IgD-negative memory B cell (primary cell): ENCODE results near the gene NDOR1. TPM values are rescaled to one million over a fixed set of nuclear protein-coding genes. Genes with fewer than 3 reads are reported as not detected.
"Not testable (repeated sequence)": the region's sequence is repeated elsewhere in the genome, so short reads cannot be mapped to it uniquely, and the experiment has no call there.

Experiments
- H3K27ac Mint-ChIP-seq, 3 donors: one replicate each; pipeline ENCODE4 v1.8.0; 2020 to 2022; ENCODE audit warnings: mild to moderate bottlenecking in 3 of 3, mixed read lengths in 3 of 3, moderate library complexity in 1 of 3
- H3K27me3 Mint-ChIP-seq: one replicate; pipeline ENCODE4 v1.8.0; 2021; ENCODE audit warnings: mixed read lengths
- H3K36me3 Mint-ChIP-seq: one replicate; pipeline ENCODE4 v1.8.0; 2020; ENCODE audit warnings: mild to moderate bottlenecking, mixed read lengths
- H3K4me1 Mint-ChIP-seq, 3 donors: one replicate each; pipeline ENCODE4 v1.8.0; 2020 to 2022; ENCODE audit warnings: mixed read lengths in 3 of 3, mild to moderate bottlenecking in 1 of 3
- H3K4me3 Mint-ChIP-seq, 4 donors: one replicate each; pipeline ENCODE4 v1.8.0; 2020 to 2022; ENCODE audit warnings: mild to moderate bottlenecking in 4 of 4, mixed read lengths in 4 of 4, moderate library complexity in 3 of 4
- H3K9me3 Mint-ChIP-seq, 3 donors: one replicate each; pipeline ENCODE4 v1.8.0; 2020 to 2021; ENCODE audit warnings: mixed read lengths in 3 of 3, mild to moderate bottlenecking in 1 of 3
- polyA plus RNA-seq: library from polyadenylated mRNA; unstranded; fragments of 300-500 nt; fragmentation: Illumina TruSeq; gene quantifications from one replicate; pipeline ENCODE4 v1.2.3, GENCODE V29; 2021

NDOR1 gene
- polyA plus RNA-seq, 1 donor from 2014 or later: 7.6 TPM

DNA sequence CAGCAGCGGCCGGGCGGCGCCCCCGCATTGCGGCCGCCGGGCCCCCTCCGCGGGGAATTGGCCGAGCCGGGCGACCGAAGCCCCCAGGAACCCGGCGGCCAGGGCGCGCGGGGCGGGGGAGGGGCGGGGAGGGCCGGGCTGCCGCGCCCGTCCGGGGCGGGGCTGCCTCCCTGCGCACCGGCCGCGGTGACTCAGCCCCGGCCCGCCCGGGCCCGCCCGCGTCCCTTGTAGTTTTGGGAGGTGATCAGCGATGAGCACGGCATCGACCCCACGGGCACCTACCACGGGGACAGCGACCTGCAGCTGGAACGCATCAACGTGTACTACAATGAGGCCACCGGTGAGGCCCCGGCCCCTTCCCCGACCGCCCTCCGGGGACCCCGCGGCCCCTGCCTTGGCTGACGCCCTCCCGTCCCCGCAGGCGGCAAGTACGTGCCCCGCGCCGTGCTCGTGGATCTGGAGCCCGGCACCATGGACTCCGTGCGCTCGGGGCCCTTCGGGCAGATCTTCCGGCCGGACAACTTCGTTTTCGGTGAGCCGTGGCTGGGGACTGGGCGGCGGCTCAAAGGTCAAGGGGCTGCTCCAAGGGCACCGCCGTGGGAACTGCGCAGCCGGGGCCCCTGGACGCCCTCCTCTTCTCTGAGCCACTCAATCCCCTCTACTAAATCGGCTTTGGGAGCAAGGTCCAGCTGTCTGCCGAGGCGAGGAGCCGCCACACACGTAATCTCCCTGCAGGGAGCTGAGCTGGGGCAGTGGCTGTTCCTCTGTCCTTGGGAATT, 36.2 kb downstream of the NDOR1 start:
- Mint-ChIP-seq H3K9me3 (no peaks in the 10 kb centered on the region), H3K4me3 (peak overlapping the region; percentile 84 to 97 (median 90)), H3K4me1 (peaks cover 11 to 15% (median 11%) of the 10 kb centered on the region in 3 donors), H3K27ac (peak overlapping the region; percentile 80 to 95 (median 91)), H3K36me3 (no peaks in the 10 kb centered on the region), H3K27me3 (no peaks in the 10 kb centered on the region)

DNA sequence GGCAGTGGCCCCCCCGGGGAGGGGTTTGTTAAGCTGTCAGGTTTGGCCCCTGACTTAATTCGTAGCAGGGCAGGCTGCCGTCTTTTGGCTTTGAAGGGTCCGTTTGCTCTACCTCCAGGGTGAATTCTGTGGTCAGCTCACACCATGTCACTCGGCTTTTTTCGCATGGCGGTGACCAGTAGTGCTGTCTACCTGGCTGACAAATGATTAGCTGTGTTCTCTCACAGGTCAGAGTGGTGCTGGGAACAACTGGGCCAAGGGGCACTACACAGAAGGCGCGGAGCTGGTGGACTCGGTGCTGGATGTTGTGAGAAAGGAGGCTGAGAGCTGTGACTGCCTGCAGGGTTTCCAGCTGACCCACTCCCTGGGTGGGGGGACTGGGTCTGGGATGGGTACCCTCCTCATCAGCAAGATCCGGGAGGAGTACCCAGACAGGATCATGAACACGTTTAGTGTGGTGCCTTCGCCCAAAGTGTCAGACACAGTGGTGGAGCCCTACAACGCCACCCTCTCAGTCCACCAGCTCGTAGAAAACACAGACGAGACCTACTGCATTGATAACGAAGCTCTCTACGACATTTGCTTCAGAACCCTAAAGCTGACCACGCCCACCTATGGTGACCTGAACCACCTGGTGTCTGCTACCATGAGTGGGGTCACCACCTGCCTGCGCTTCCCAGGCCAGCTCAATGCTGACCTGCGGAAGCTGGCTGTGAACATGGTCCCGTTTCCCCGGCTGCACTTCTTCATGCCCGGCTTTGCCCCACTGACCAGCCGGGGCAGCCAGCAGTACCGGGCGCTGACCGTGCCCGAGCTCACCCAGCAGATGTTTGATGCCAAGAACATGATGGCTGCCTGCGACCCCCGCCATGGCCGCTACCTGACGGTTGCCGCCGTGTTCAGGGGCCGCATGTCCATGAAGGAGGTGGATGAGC, 37.0 kb downstream of the NDOR1 start:
- Mint-ChIP-seq H3K27ac (peak overlapping the region; percentile 80 to 87 (median 82)), H3K9me3 (no peaks in the 10 kb centered on the region), H3K36me3 (no peaks in the 10 kb centered on the region), H3K27me3 (no peaks in the 10 kb centered on the region), H3K4me1 (peaks cover 9 to 15% (median 11%) of the 10 kb centered on the region in 3 donors), H3K4me3 (peak overlapping the region; percentile 82 to 91 (median 86))

DNA sequence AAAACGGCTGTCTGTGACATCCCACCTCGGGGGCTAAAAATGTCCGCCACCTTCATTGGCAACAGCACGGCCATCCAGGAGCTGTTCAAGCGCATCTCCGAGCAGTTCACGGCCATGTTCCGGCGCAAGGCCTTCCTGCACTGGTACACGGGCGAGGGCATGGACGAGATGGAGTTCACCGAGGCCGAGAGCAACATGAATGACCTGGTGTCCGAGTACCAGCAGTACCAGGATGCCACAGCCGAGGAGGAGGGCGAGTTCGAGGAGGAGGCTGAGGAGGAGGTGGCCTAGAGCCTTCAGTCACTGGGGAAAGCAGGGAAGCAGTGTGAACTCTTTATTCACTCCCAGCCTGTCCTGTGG, 37.7 kb downstream of the NDOR1 start:
- Mint-ChIP-seq H3K27ac (peak overlapping the region in 1 of 3 donors; percentile 82), H3K4me1 (peaks cover 9 to 14% (median 11%) of the 10 kb centered on the region in 3 donors), H3K4me3 (peak overlapping the region in 2 of 4 donors; percentile 60 to 82)
- not testable (repeated sequence) for H3K36me3 Mint-ChIP-seq, H3K9me3 Mint-ChIP-seq, H3K27me3 Mint-ChIP-seq

DNA sequence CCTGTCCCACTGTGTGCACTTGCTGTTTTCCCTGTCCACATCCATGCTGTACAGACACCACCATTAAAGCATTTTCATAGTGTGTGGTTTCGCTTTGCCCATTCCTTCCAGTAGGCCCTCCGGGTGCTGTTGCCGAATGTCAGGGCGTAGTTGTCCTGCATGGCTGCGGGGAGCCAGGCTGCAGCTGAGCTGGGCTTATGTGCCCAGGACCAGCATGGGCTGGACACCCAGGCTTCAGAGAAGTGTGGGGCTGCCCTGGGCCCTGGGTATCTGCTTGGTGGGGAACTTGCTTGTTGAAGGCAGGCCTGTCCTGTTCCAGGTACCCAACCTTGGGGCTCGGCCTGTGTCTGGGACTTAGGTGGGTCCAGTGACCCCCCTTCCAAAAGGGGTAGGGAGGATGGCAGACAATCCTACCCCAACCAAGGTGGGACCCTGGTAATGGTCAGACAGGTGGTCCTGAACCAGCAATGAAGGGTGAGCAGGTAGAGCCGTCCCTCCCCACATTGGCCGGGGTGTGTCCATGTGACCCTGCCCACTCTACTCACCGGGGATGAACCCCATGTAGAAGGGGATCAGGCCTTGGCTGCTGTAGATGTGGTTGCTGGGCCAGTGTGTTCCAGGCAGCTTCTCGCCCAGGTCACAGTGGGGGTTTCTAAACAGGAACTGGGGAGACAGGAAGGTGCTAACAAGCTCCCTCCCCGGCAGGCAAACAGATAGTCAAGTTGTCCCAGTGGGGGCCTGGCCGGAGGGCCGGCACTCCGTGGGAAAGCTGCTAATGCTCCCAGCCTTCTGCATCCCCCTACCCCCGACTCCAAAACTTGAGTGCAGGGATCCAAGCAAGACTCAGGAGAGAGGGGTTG, 38.4 kb downstream of the NDOR1 start:
- no peaks in the 10 kb centered on the region for H3K27me3 Mint-ChIP-seq
- H3K4me1 Mint-ChIP-seq: peaks cover 8 to 13% (median 11%) of the 10 kb centered on the region in 3 donors
- no peaks in the 10 kb centered on the region for H3K36me3 Mint-ChIP-seq
- peak overlapping the region in 1 of 3 donors; percentile 82 for H3K27ac Mint-ChIP-seq
- H3K4me3 Mint-ChIP-seq: peak overlapping the region in 2 of 4 donors; percentile 60 to 82
- no peaks in the 10 kb centered on the region for H3K9me3 Mint-ChIP-seq

DNA sequence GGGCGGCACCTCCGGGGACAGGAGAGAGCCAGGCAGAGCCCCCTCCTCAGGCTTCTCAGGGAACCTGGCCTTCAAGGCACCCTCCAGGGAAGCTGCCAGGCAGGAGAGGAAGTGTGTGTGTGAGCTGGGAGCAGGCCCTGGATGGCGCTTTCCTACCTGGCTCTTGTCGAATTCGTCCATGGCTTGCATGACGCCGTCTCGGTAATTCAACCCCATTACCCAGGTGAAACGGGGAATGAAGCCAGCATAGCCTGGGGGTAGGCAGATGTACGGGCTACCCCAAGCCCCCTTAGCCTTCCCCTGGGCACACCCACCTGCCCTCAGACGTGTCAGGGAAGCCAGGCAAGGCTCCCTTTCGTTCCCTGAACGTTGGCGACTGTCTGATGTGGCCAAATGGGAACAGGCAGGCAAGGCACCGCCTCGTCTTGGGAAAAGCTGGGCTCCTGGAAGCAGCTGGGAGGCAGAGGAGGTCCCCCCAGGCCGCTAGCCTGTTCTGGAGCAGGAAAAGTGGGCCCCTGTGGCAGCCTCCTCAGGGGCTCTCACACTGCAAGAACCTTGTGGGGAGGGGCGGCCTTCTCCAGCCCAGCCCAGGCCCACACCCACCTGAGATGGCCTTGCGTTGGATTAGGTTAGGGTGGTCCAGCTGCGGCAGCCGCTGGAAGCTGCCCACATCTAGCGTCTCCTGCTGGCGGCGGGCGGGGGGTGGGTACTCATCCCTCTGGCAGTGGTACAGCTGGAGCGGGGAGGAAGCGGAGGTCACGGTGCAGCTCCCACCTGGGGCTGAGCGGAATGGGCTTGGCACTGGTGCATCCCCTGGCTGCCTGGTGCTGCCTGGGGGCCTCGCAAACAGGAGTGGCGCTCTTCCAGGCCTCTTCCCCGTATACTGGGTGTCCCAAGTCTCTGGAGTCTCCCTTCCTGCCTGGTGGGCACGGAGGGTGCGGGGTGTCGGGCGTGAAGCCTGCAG, 39.3 kb downstream of the NDOR1 start:
- H3K4me1 Mint-ChIP-seq: peaks cover 6 to 11% (median 9%) of the 10 kb centered on the region in 3 donors
- H3K9me3 Mint-ChIP-seq: no peaks in the 10 kb centered on the region
- H3K36me3 Mint-ChIP-seq: no peaks in the 10 kb centered on the region
- H3K4me3 Mint-ChIP-seq: peak overlapping the region in 1 of 4 donors; percentile 82
- H3K27ac Mint-ChIP-seq: peak overlapping the region in 1 of 3 donors; percentile 67
- no peaks in the 10 kb centered on the region for H3K27me3 Mint-ChIP-seq

DNA sequence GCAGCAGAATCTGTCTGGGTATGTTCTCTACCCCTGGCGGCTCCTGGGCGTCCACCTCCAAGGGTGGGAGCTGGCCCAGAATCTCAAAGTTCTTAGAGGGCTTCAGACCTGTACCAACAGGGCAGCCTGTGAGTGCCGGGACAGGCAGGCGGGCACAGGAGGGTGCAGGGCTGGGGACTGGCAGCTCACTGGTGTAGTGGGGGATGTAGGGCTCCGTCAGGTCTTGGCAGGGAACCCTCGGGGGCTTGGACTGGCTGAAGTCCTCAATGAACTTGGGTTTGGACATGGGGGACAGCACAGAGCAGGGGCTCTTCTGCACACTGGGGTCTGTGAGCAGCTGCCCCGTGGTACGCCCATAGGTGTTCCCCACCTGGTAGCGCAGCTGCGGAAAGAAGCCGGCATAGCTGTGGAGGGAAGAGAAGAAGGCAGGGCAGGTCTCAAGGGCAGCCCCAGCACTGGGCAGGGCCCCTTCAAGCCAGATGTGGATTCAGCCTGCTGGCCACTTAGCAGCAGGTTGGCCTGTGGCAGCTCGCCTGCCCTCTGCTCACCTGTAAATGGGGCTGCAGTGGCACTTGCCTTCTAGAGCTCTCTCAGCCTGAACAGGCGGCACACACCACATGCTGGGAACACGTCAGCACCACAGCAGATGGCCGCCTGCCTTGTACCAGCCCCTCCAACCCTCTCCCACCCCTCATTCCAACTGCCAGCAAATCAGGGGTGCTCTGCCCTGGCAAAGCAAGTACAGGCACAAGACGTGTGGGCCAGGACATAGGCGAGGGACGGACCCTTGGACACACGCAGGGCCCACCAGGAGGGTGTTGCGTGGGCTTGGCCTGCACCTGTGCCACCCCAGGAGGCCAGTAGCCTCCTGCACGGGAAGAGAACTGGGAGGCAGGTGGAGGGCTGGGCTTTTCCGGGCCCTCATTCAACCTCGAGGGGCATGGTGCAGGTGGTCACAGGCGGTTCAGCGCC, 40.2 kb downstream of the NDOR1 start:
- Mint-ChIP-seq H3K9me3 (no peaks in the 10 kb centered on the region), H3K4me3 (peak overlapping the region in 1 of 4 donors; percentile 59), H3K27ac (peak overlapping the region in 1 of 3 donors; percentile 67), H3K36me3 (no peaks in the 10 kb centered on the region), H3K27me3 (no peaks in the 10 kb centered on the region), H3K4me1 (peaks cover 6 to 11% (median 8%) of the 10 kb centered on the region in 3 donors)

DNA sequence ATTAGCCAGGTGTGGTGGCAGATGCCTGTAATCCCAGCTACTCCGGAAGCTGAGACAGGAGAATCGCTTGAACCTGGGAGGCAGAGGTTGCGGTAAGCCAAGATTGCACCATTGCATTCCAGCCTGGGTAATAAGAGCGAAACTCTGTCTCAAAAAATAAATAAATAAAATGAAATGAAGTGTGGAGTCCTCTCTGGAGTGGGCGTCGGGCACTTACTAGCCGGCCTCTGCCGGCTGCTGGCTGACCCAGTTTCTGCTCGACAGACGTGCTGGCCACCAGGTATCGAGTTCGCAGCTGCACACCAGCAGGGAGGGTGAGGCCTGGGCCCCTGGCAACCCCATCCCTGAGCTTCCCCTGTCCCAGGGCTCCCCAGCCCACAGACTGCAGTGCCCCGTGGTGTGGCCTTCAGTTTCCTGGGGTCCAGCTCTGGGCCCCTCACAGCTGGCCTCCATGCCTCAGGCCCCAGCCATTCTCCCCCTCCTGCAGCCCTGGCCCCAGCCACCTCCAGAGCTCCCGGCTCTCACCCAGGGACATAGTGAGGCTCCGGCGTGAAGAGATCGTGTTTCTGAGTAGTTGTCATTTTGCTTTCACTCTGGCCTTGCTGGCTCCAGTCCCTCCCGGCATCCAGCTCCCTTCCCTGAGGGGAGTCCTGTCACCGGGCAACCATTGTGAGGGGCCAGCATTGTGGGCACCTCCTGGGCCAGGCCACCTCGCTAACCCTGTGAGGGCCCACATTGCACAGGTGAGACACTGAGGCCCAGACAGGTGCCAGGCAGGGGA, 41.8 kb downstream of the NDOR1 start:
- H3K4me1 Mint-ChIP-seq: peaks cover 4 to 6% (median 6%) of the 10 kb centered on the region in 3 donors

DNA sequence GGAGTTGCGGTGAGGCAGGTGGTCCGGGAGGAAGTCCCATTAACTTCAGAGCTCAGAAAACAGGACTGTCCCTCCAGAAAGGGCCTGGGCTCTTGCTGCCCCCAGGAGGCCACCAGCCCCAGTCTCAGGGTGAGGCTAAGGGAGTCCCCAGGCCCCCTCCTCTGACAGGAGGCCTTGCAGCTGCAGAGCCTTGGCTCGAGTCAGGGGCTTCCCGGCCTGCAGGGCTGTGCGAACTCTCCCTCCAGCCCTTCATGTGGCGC, 42.3 kb downstream of the NDOR1 start:
- Mint-ChIP-seq H3K9me3 (no peaks in the 10 kb centered on the region), H3K27me3 (no peaks in the 10 kb centered on the region), H3K36me3 (no peaks in the 10 kb centered on the region), H3K4me3 (no peak overlapping the region), H3K27ac (no peak overlapping the region), H3K4me1 (peaks cover 0 to 6% (median 2%) of the 10 kb centered on the region in 3 donors)

More for the DNA sequence above, 41.8 kb downstream of the NDOR1 start:
- no peaks in the 10 kb centered on the region for H3K27me3 Mint-ChIP-seq
- no peak overlapping the region for H3K27ac Mint-ChIP-seq
- H3K36me3 Mint-ChIP-seq: no peaks in the 10 kb centered on the region
- H3K4me3 Mint-ChIP-seq: no peak overlapping the region
- H3K9me3 Mint-ChIP-seq: no peaks in the 10 kb centered on the region

DNA sequence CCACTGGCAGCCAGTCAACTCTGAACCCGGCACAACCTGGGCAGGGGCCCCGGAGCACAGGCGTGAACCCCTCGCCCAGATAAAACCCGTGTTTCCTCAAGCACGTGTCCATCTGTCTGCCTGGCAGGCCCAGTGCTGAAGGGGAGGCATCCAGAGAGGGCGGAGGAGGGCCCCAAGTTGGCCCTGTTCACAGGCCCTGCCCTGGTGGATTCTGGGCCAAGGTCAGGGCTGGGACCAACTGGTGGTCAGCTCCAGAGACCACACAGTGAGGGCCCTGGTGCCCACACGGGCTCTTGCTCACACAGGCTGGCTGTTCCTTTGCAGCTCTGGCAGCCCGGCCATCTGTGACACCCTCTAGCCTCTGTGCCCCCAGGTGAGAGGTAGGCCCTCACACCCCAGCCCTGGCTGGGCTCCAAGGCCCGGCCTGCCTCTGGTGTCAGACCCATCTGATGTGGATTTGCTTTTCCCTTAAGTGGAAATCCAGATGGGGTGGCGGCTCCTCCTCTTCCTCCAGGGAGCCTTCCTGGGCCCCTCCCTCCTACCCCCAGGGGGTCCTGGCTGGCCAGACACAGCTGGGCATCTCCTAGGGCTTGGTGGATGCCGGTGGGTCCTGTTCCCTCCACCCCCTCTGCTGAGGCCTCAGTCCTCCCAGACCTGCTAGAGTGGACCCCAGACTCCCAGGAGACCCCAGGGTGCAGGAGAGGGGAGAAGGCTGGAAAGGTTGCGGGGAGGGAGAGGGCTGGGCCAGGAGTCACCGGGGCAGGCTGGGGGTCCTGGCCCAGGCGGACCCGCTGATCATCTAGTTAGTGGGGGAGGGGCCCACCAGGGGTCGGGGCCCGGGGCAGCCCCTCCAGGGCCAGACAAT, 45.1 kb downstream of the NDOR1 start:
- peak overlapping the region in 1 of 3 donors; percentile 74 for H3K27ac Mint-ChIP-seq
- peaks cover 0 to 6% (median 5%) of the 10 kb centered on the region in 3 donors for H3K4me1 Mint-ChIP-seq
- H3K36me3 Mint-ChIP-seq: no peaks in the 10 kb centered on the region
- H3K9me3 Mint-ChIP-seq: no peaks in the 10 kb centered on the region
- H3K4me3 Mint-ChIP-seq: peak overlapping the region in 1 of 4 donors; percentile 43
- H3K27me3 Mint-ChIP-seq: no peaks in the 10 kb centered on the region

DNA sequence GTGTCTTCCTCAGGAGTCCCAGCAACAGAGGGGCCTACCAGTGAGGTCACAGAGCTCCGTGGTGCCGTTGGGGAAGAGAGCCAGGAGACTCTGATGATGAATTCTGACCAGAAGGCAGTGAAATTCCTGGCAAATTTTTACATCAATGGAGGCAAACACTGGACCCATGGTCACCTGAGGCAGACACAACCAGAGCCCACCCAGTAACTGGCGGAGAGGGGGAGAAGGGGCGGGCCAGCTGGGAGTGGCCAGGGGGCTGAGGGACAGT, 45.6 kb downstream of the NDOR1 start, which contains the start of gene STPG3:
Gene STPG3 (plus strand): TSS at position 93 of the 268 bp plus-strand sequence. CDS start 1 bp downstream, at position 94.
- no peaks in the 10 kb centered on the region for H3K9me3 Mint-ChIP-seq
- no peaks in the 10 kb centered on the region for H3K27me3 Mint-ChIP-seq
- no peaks in the 10 kb centered on the region for H3K36me3 Mint-ChIP-seq
- peak within 1 kb of the TSS in 1 of 3 donors; percentile 74 for H3K27ac Mint-ChIP-seq
- H3K4me3 Mint-ChIP-seq: peak within 1 kb of the TSS in 1 of 4 donors; percentile 43
- H3K4me1 Mint-ChIP-seq: peaks cover 0 to 7% (median 5%) of the 10 kb centered on the region in 3 donors

DNA sequence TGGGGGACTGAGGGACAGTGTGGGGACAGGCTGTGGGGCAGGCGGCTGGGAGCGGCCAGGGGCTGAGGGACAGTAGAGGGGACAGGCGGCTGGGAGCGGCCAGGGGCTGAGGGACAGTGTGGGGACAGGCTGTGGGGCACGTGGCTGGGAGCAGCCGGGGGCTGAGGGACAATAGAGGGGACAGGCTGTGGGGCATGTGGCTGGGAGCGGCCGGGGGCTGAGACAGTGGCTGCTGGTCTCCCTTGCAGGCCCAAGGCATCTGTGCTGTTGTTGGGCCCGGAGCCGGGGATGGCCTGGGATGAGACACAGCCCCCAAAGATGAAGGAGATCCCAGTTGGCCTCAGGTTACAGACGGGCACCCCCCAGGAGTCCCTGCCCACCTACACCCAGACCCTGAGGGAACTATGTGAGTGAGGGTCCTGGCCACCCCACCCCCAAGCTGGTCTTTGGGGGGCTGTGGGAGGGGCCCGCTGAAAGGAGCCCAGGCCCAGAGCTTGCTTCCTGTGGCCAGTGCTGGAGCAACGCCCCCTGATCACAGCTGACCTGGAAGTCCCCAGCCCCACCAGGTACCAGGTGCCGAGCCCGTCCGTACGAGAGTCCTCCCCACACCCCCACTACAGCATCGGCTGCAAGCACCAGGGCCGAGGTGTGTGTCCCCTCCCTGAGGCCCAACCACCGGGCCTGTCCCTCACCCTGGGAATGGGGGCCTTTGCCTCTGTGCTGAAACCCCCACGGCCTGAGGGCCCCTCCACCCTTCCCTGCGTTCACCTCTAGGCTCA, 46.2 kb downstream of the NDOR1 start:
- Mint-ChIP-seq H3K27ac (no peak overlapping the region), H3K27me3 (no peaks in the 10 kb centered on the region), H3K4me3 (no peak overlapping the region), H3K9me3 (no peaks in the 10 kb centered on the region), H3K36me3 (no peaks in the 10 kb centered on the region), H3K4me1 (peaks cover 0 to 12% (median 5%) of the 10 kb centered on the region in 3 donors)
